GM12873 (cell line): ENCODE measurements around the gene ADGRB3.

Source experiments
- CTCF ChIP-seq: IDR thresholded peaks from 2 replicates; pipeline ENCODE4 v1.5.1; 2012; ENCODE audit warnings: low read depth, mild to moderate bottlenecking, moderate library complexity, low read length, control low read depth; ENCODE audit not compliant: insufficient read depth; ENCODE audit errors: missing control alignments

Gene ADGRB3

GRCh38 chr6:68973066-68973465 is 338.0 kb downstream of the ADGRB3 start:
- no peak for TF ChIP-seq CTCF

- no peak for TF ChIP-seq CTCF
Observed at GRCh38 chr6:68975064-68975463, 340.0 kb downstream of the ADGRB3 start.

- no peak for TF ChIP-seq CTCF
Observed at GRCh38 chr6:68975816-68976215, 340.7 kb downstream of the ADGRB3 start.

- TF ChIP-seq CTCF: no peak
Observed at GRCh38 chr6:68976260-68976659, 341.2 kb downstream of the ADGRB3 start.

GRCh38 chr6:68978411-68978810 is 343.3 kb downstream of the ADGRB3 start:
- TF ChIP-seq CTCF: no peak

- no peak for TF ChIP-seq CTCF
Observed at GRCh38 chr6:68988698-68989097, 353.6 kb downstream of the ADGRB3 start.

DNA sequence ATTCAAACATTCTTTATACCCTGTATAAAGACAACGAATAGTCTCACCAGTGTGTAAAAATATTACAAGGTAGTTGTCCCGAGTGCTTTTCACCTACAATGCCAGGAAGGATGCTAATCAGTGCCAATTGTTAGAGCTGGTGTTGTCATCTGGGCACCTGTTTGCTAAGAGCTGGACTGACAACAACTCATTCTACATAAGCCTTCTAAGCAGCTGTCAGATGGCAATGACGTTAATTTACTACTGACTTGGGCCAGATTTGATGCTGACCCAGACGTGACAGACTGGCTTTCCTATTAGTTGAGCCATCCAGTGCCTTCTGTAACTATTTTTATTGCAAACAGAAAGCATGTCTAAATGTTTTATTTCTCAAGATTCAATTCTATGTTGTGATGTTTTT is 355.2 kb downstream of the ADGRB3 start:
- no peak for TF ChIP-seq CTCF

GRCh38 chr6:68993911-68994310 is 358.8 kb downstream of the ADGRB3 start:
- no peak for TF ChIP-seq CTCF
